NCI-H2196 (cell line): Measurements from ENCODE around the gene PBRM1.
"Not testable (repeated sequence)": the region's sequence is repeated elsewhere in the genome, so short reads cannot be mapped to it uniquely, and the experiment has no call there.

Source experiments
- DNase-seq: peaks from one replicate; lab custom pipeline; 2025; ENCODE audit not compliant: unreplicated experiment; lab: John Stamatoyannopoulos, UW

The PBRM1 gene

GRCh38 chr3:52536369-52537164 lies 149.1 kb downstream of the PBRM1 start, which contains the start of gene UQCC5:
UQCC5 (plus strand) TSS chr3:52536605; CDS start chr3:52536756, 151 bp downstream.
- DNase-seq, result peak; percentile 89

GRCh38 chr3:52536112-52536368 lies 149.7 kb downstream of the PBRM1 start:
- no peak for DNase-seq

- no peak for DNase-seq
These were observed 150.2 kb downstream of the PBRM1 start for GRCh38 chr3:52535411-52536111.

GRCh38 chr3:52534281-52535183 lies 151.2 kb downstream of the PBRM1 start:
- DNase-seq, result peak; percentile 37

GRCh38 chr3:52533623-52534280 lies 152.0 kb downstream of the PBRM1 start, which contains the start of gene NT5DC2:
NT5DC2 (minus strand) TSS chr3:52533857; CDS start chr3:52533737, 120 bp downstream.
- peak; percentile 57 for DNase-seq

GRCh38 chr3:52532838-52533622 lies 152.7 kb downstream of the PBRM1 start:
- DNase-seq, result no peak

- no peak for DNase-seq
These were observed 153.2 kb downstream of the PBRM1 start for GRCh38 chr3:52532517-52532837.

- no peak for DNase-seq
These were observed 153.7 kb downstream of the PBRM1 start for GRCh38 chr3:52531860-52532516.

- DNase-seq, result no peak
These were observed 154.5 kb downstream of the PBRM1 start for GRCh38 chr3:52530918-52531826.

GRCh38 chr3:52529376-52530333 lies 156.1 kb downstream of the PBRM1 start:
- no peak for DNase-seq

- no peak for DNase-seq
These were observed 156.9 kb downstream of the PBRM1 start for GRCh38 chr3:52528586-52529375.

- DNase-seq, result no peak
These were observed 157.8 kb downstream of the PBRM1 start for GRCh38 chr3:52527732-52528585.

- no peak for DNase-seq
These were observed 158.5 kb downstream of the PBRM1 start for GRCh38 chr3:52527039-52527731.

- DNase-seq, result not testable (repeated sequence)
These were observed 159.1 kb downstream of the PBRM1 start for GRCh38 chr3:52526671-52527038.
